Activated gamma-delta T cell treated with Interleukin-2 at 50 U/mL for 16 hours (primary cell): ENCODE measurements around the gene DIPK1B.

Experiments used
- DNase-seq: peaks from one replicate; pipeline ENCODE4 v3.0.0-alpha.2; 2020

DIPK1B gene

GRCh38 chr9:136711751-136712689 is at the start of gene DIPK1B:
DIPK1B (plus strand) TSS chr9:136712572; CDS start chr9:136712666, 94 bp downstream.
- DNase-seq, result no peak

- DNase-seq, result no peak
Observed at GRCh38 chr9:136662656-136663581, 49.5 kb upstream of the DIPK1B start, which contains the start of gene EGFL7. EGFL7 (plus strand) TSS chr9:136662916; CDS start chr9:136668283, 5,367 bp downstream.

GRCh38 chr9:136664000-136664915 is 48.1 kb upstream of the DIPK1B start:
- no peak for DNase-seq

- DNase-seq, result no peak
Observed at GRCh38 chr9:136665111-136665703, 47.2 kb upstream of the DIPK1B start.

GRCh38 chr9:136665704-136666371 is 46.5 kb upstream of the DIPK1B start:
- DNase-seq, result no peak

DNA sequence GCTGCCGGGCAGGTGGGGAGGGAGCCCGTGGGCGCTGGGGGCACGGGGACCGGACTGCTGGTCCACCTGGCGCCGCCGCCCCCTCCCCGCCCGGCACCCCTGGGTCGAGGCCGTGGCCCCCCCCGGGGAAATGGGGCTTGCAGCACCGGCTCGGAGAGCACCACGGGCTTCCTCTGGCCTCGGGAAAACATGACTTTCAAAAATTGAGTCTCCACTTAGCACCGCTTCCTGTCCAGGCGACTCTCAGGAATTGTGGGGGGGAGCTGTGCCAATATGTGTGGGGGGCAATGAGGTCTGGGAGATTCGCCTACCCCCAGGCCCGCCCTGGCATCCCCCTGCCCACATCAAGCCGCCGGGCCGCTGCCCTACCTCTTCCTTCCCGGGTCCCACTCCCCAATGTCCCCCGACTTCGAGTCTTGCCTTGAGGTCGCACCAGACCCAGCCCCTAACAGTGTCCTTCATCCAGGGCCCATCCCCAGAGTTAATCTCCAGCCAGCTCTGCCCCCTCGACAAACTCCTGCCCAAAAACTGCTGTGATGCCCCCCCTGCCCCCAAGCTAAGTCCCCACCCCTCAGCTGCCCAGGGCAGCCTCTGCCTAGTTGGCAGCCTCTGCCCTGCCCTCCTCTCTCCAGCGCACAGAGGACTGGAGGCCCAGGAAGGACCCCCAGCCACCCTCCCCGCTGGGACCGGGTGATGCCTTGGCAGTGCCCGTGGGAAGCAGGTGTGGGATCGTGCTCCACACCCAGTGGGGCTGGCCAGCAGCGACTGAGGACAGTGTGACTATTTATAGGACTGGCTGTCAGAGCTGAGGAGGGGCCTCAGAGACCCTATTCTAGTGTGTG is 45.8 kb upstream of the DIPK1B start:
- no peak for DNase-seq

DNA sequence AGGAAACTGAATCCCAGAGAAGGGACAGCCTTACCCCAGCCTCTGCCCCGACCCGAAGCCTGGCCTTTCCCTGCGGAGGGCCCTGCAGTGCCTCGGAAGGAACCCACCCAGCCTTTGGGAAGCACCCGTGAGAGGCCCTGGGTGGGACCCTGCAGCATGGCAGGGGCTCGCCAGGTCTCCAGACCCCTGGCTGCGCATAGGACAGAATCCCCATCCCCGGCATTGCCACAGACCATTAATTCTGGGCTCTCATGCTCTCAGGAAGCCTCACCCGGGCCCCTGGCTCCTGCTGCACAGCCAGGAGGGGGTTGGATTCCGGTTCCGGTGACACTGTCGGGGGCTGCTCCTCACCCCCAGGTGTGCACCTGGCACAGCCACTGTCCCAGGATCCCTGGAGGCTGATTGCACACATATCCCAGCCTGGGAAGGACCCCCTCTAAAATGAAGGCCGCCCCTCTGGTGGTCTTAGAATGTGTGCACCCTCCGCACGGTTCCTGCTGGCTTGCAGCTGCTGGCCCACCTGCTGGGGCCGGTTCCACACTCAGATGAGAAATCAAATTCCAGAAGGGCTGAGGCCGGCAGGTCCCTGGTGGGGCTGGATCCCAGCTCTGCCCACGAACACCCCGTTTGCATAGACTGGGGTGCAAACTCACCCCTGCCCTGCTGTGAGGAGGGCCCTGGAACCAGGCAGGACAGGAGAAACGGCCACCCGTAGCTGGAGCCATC is 45.0 kb upstream of the DIPK1B start:
- DNase-seq, result no peak

- no peak for DNase-seq
Observed at GRCh38 chr9:136667940-136668760, 44.2 kb upstream of the DIPK1B start.

GRCh38 chr9:136668983-136669790 is 43.2 kb upstream of the DIPK1B start:
- no peak for DNase-seq

DNA sequence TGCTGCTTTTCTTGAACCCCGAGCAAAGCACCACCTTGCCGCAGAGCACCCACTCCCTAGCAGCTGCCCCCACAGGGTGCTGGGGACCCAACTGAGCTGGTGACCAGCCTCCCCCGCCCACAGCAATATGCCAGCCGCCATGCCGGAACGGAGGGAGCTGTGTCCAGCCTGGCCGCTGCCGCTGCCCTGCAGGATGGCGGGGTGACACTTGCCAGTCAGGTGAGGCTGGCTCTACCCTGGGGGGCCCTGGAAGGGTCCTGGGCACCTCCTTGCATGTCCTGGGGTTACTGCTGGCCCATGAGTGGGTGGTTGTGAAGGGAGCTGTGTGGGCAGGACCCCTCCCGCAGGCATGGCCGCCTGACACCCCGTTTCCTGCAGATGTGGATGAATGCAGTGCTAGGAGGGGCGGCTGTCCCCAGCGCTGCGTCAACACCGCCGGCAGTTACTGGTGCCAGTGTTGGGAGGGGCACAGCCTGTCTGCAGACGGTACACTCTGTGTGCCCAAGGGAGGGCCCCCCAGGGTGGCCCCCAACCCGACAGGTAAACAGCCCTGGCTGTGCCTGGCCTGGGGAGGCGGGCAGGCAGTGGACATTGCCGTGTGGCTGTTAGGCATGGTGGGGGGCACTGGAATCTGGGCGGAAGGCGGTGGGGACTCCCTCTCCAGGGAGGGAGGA is 42.4 kb upstream of the DIPK1B start:
- no peak for DNase-seq

DNA sequence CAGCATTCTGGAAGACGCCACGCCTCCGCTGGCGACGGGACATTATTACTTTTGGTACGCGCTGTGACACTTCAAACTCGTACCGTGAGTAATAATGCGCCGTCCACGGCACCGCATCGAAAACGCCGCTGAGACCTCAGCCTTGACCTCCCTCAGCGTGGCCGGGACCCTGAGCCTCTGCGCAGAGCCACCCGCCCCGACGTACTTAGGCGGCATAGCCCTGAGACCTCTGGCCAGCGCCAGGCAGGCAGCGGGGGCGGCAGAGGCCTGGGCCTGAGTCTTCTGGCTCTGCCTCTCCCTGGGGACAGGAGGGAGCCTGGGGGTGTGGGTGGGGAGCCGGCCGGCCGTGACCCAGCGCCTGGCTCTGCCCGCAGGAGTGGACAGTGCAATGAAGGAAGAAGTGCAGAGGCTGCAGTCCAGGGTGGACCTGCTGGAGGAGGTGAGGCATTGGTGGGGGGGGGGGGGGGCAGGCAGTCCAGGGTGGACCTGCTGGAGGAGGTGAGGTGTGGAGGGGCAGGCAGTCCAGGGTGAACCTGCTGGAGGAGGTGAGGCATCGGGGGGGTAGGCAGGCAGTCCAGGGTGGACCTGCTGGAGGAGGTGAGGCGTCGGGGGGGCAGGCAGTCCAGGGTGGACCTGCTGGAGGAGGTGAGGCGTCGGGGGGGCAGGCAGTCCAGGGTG is 41.7 kb upstream of the DIPK1B start:
- no peak for DNase-seq

DNA sequence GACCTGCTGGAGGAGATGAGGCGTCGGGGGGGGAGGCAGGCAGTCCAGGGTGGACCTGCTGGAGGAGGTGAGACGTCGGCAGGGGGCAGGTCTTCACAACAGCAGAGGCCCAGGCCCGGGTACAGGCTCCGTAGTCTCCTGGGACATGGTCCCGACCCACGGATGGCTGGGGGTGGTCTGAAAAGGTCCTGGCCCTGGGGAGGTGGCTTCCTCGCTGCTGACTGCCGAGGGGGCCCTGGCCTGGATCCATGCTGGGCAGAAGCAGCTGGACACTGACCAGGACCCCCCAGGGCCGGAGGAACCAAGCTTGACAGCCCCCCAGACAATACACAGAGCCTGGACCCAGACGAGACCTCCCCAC is 41.1 kb upstream of the DIPK1B start:
- no peak for DNase-seq

- DNase-seq, result peak; percentile 30
Observed at GRCh38 chr9:136671646-136672430, 40.5 kb upstream of the DIPK1B start.

GRCh38 chr9:136672431-136673087 is 39.8 kb upstream of the DIPK1B start:
- DNase-seq, result no peak
